ENCODE data around the gene XYLT1. TPM values are rescaled to one million over a fixed set of nuclear protein-coding genes. Genes with fewer than 3 reads are reported as not detected.

The XYLT1 gene
- total and polyA plus RNA-seq, 2 of the 8 experiments (the other 6 are each of a cell fraction or from before 2014, with no cell fraction given), result 6.6 to 25.4 TPM

DNA sequence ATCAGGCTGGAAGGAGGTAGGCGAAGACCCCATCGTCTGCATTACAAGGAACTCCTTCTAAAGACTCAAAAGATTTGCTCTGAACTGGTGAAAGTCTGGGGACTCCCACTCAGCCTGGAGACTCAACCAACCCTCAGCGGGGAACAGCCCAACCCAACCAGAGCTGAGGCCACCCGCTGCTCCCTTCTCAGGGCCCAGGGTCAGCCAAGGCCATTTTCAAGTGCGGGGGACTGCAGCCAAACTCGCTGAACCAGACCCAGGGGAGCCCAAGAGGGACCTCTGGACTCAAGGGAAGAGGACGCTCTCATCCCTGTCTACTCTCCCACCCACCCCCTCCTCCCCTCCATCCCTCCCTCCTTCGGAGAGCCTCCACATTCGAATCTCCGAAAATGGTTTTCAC, 24.1 kb downstream of the XYLT1 start:
- H3K9ac ChIP-seq (replicated peaks in 1 of 4; ENCODE audit: extremely low read depth in 1 of 4, low read depth in 3 of 4, low read length in 3 of 4), result no peak overlapping the region
- H2BK12ac ChIP-seq (ENCODE audit: low read depth, low read length), result no peak overlapping the region
- H3K18ac ChIP-seq (ENCODE audit: extremely low read depth, low read length), result no peak overlapping the region
- H3K9me3 ChIP-seq (ENCODE audit: insufficient read depth in 2 of 2, low read depth in 1 of 2, low read length in 1 of 2), result no peaks in the 10 kb centered on the region
- CTCF ChIA-PET (ENCODE audit: partially characterized antibody), result interaction anchor here (1.2 kb wide), 1 partner anchor 235 kb away, joined by 3 read pairs; no protein-coding TSS in a partner anchor
- H3K27ac ChIP-seq (ENCODE audit: low read depth, low read length), result no peak overlapping the region
- no peak overlapping the region for H3K23ac ChIP-seq (ENCODE audit: insufficient read length)
- POLR2A ChIA-PET (ENCODE audit: partially characterized antibody), result interaction anchor here (1.1 kb wide), 1 partner anchor 54 kb away, joined by 3 read pairs; no protein-coding TSS in a partner anchor
- H3K56ac ChIP-seq (replicated peaks; ENCODE audit: insufficient read length, low read depth, low read length), result no peak overlapping the region
- H4K91ac ChIP-seq (replicated peaks; ENCODE audit: insufficient read length, low read length), result no peak overlapping the region
- H3K4me1 ChIP-seq (replicated peaks in 1 of 4; ENCODE audit: control insufficient read depth in 3 of 4, insufficient read depth in 4 of 4, low read length in 3 of 4), result peaks cover 0 to 7% (median 3%) of the 10 kb centered on the region in 4 experiments; a peak in 2 of 7 replicates
- H2BK120ac ChIP-seq (replicated peaks; ENCODE audit: low read depth, low read length), result no peak overlapping the region
- no peak overlapping the region for H2BK5ac ChIP-seq (ENCODE audit: low read depth, low read length)
- H3K79me1 ChIP-seq (ENCODE audit: low read depth, low read length), result peaks cover 5% of the 10 kb centered on the region
- H3K79me2 ChIP-seq (ENCODE audit: control insufficient read depth in 1 of 2, insufficient read depth in 2 of 2, low read length in 2 of 2), result peaks cover 0 to 3% of the 10 kb centered on the region in 2 experiments; a peak in 2 of 4 replicates
- H3K23me2 ChIP-seq (ENCODE audit: low read depth, low read length), result no peaks in the 10 kb centered on the region
- peak overlapping the region; percentile 84; the same call in 1 of the 2 replicates for H2AK5ac ChIP-seq (ENCODE audit: low read depth, low read length)
- no peaks in the 10 kb centered on the region for H3K36me3 ChIP-seq (ENCODE audit: control insufficient read depth in 2 of 4, insufficient read depth in 4 of 4, low read length in 3 of 4)
- no peak overlapping the region for H3K14ac ChIP-seq (ENCODE audit: insufficient read length)
- no peaks in the 10 kb centered on the region for H3K27me3 ChIP-seq (replicated peaks in 1 of 4; ENCODE audit: control insufficient read depth in 3 of 4, extremely low read depth in 1 of 4, insufficient read depth in 3 of 4, low read length in 3 of 4)
- H4K8ac ChIP-seq (ENCODE audit: extremely low read depth, insufficient read depth, low read length), result no peak overlapping the region
- no peak overlapping the region for H3K4me3 ChIP-seq (ENCODE audit: extremely low read depth in 1 of 4, insufficient read depth in 2 of 4, low read depth in 3 of 4, low read length in 4 of 4)
- H3K4ac ChIP-seq (replicated peaks; ENCODE audit: insufficient read length, low read depth, low read length), result no peak overlapping the region
- no peak overlapping the region for H2BK20ac ChIP-seq (ENCODE audit: low read length)
- no peak overlapping the region for H4K5ac ChIP-seq (ENCODE audit: insufficient read length, low read depth, low read length)
- peaks cover 0 to 4% of the 10 kb centered on the region in 2 experiments for H4K20me1 ChIP-seq (replicated peaks in 1 of 2; ENCODE audit: control insufficient read depth in 1 of 2, insufficient read depth in 2 of 2, low read length in 2 of 2)
- no peak for FAIRE-seq
- WGBS, 2 experiments (ENCODE audit: extremely low coverage in 1 of 2, insufficient coverage in 1 of 2, insufficient read length in 1 of 2, insufficient replicate concordance in 2 of 2, low coverage in 1 of 2, low lambda C conversion rate in 2 of 2, missing lambda C conversion rate in 1 of 2), result 72% methylated on average over 7 of the region's 10 CpGs; no CpG with 5 or more reads in 1 of the 2 experiments
- no peak for DNase-seq (ENCODE audit: low read depth in 1 of 2, low spot score in 2 of 2)
- H2AFZ ChIP-seq (ENCODE audit: low read length), result no peak overlapping the region
- H2BK15ac ChIP-seq (ENCODE audit: low read length), result no peak overlapping the region
- H3K4me2 ChIP-seq (ENCODE audit: insufficient read depth in 1 of 2, low read depth in 2 of 2, low read length in 2 of 2), result no peak overlapping the region; a peak in 1 of 4 replicates
- TF ChIP-seq RBBP5 (IDR thresholded peaks at IDR 0.05; ENCODE audit: borderline replicate concordance, low read depth, low read length) (no peak), POLR2A (IDR thresholded peaks at IDR 0.05; ENCODE audit: control extremely low read depth in 1 of 2, low read depth in 2 of 2, low read length in 2 of 2) (no peak), TCF12 (IDR thresholded peaks at IDR 0.05; ENCODE audit: low read depth, low read length) (no peak), CHD1 (IDR thresholded peaks at IDR 0.05; ENCODE audit: low read depth, low read length) (no peak), HDAC6 (IDR thresholded peaks at IDR 0.05; ENCODE audit: low read depth, low read length) (no peak), EP300 (IDR thresholded peaks at IDR 0.05; ENCODE audit: borderline replicate concordance in 1 of 2, low read depth in 2 of 2, low read length in 2 of 2) (no peak), EZH2 (IDR thresholded peaks at IDR 0.05; ENCODE audit: low read depth, low read length, severe bottlenecking) (no peak), KDM1A (IDR thresholded peaks at IDR 0.05; ENCODE audit: borderline replicate concordance, low read length) (no peak), POU5F1 (IDR thresholded peaks at IDR 0.05; ENCODE audit: low read depth, low read length) (no peak), BCL11A (IDR thresholded peaks at IDR 0.05; ENCODE audit: low read depth in 2 of 2, low read length in 2 of 2) (no peak), TAF1 (IDR thresholded peaks at IDR 0.05; ENCODE audit: low read depth, low read length) (no peak), JUN (IDR thresholded peaks at IDR 0.05; ENCODE audit: low read depth, low read length) (no peak), SP4 (IDR thresholded peaks at IDR 0.05; ENCODE audit: low read length) (no peak)
- TF ChIP-seq, protein P1, sequence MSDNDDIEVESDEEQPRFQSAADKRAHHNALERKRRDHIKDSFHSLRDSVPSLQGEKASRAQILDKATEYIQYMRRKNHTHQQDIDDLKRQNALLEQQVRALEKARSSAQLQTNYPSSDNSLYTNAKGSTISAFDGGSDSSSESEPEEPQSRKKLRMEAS (IDR thresholded peaks at IDR 0.05), result no peak

All from H1 (cell line).